Osteoblast (primary cell): ENCODE measurements around the gene TAGAP. TPM values are rescaled to one million over a fixed set of nuclear protein-coding genes. Genes with fewer than 3 reads are reported as not detected.

Source experiments
- DNase-seq: peaks from one replicate; pipeline ENCODE4 v3.0.0; 2011; ENCODE audit warnings: low spot score, mixed read lengths; ENCODE audit not compliant: insufficient read length; ENCODE audit errors: missing footprints
- H2AFZ ChIP-seq: 2 replicates; pipeline ENCODE4 v1.6.0; 2011; ENCODE audit warnings: mild to moderate bottlenecking, low read length
- H3K27ac ChIP-seq: 2 replicates; pipeline ENCODE4 v1.5.1; 2011; ENCODE audit warnings: mild to moderate bottlenecking, low read depth, low read length, moderate library complexity
- H3K27me3 ChIP-seq: 2 replicates; pipeline ENCODE4 v1.6.0; 2012; ENCODE audit warnings: mild to moderate bottlenecking, control low read depth, inconsistent platforms, low read length, moderate library complexity; ENCODE audit not compliant: insufficient read depth
- H3K36me3 ChIP-seq: 2 replicates; pipeline ENCODE4 v1.5.1; 2011; ENCODE audit warnings: mild to moderate bottlenecking, low read length, control low read depth, moderate library complexity; ENCODE audit not compliant: insufficient read depth
- H3K4me1 ChIP-seq: 2 replicates; pipeline ENCODE4 v1.5.1; 2011; ENCODE audit warnings: mild to moderate bottlenecking, low read length, control low read depth, moderate library complexity; ENCODE audit not compliant: insufficient read depth
- H3K4me2 ChIP-seq: 2 replicates; pipeline ENCODE4 v1.6.0; 2011; ENCODE audit warnings: mild to moderate bottlenecking, low read length; ENCODE audit not compliant: insufficient read depth
- H3K4me3 ChIP-seq: fragments of 200-600 bp; sonication (generic); 3 replicates; pipeline ENCODE4 v1.5.1; 2012; ENCODE audit warnings: mild to moderate bottlenecking, low read length, inconsistent platforms; ENCODE audit not compliant: insufficient read depth
- H3K79me2 ChIP-seq: 2 replicates; pipeline ENCODE4 v1.6.0; 2012; ENCODE audit warnings: mild to moderate bottlenecking, low read length, control low read depth, inconsistent platforms; ENCODE audit not compliant: insufficient read depth
- H3K9me3 ChIP-seq: 2 replicates; pipeline ENCODE4 v1.5.1; 2011; ENCODE audit warnings: low read depth, low read length, control low read depth
- H4K20me1 ChIP-seq: 2 replicates; pipeline ENCODE4 v1.6.0; 2012; ENCODE audit warnings: mild to moderate bottlenecking, low read length, control low read depth; ENCODE audit not compliant: insufficient read depth
- CTCF ChIP-seq: IDR thresholded peaks from 2 replicates; pipeline ENCODE4 v1.5.1; 2011; ENCODE audit warnings: mild to moderate bottlenecking, low read depth, low read length, moderate library complexity; ENCODE audit errors: extremely low read depth
- total RNA-seq: library from RNA; depleted of rRNA; stranded (reverse); fragments of >200 nt; gene quantifications from 2 replicates; pipeline ENCODE4 v1.2.3, GENCODE V29; 2012

The TAGAP gene
- total RNA-seq, 1 donor = not detected

- H3K27ac ChIP-seq = no peak overlapping the region
- no peak for TF ChIP-seq CTCF
- H2AFZ ChIP-seq = no peak overlapping the region
- H3K9me3 ChIP-seq = no peaks in the 10 kb centered on the region
- H3K4me1 ChIP-seq = no peaks in the 10 kb centered on the region
- no peaks in the 10 kb centered on the region for H3K79me2 ChIP-seq
- no peaks in the 10 kb centered on the region for H3K36me3 ChIP-seq
- DNase-seq = no peak
- H3K4me3 ChIP-seq = no peak overlapping the region
- peaks cover 16% of the 10 kb centered on the region for H3K27me3 ChIP-seq
- no peak overlapping the region for H3K4me2 ChIP-seq
- no peaks in the 10 kb centered on the region for H4K20me1 ChIP-seq
These were observed 30.1 kb upstream of the TAGAP start for GRCh38 chr6:159074876-159075275.

- Histone ChIP-seq H3K4me1 (no peaks in the 10 kb centered on the region), H3K4me2 (peak overlapping the region; percentile 41), H3K27ac (no peak overlapping the region), H3K36me3 (no peaks in the 10 kb centered on the region), H3K27me3 (peaks cover 16% of the 10 kb centered on the region), H2AFZ (peak overlapping the region; percentile 81), H4K20me1 (no peaks in the 10 kb centered on the region), H3K9me3 (no peaks in the 10 kb centered on the region), H3K79me2 (no peaks in the 10 kb centered on the region), H3K4me3 (peak overlapping the region; percentile 30)
- DNase-seq = no peak
- no peak for TF ChIP-seq CTCF
These were observed 29.4 kb upstream of the TAGAP start for GRCh38 chr6:159074120-159074684.

DNA sequence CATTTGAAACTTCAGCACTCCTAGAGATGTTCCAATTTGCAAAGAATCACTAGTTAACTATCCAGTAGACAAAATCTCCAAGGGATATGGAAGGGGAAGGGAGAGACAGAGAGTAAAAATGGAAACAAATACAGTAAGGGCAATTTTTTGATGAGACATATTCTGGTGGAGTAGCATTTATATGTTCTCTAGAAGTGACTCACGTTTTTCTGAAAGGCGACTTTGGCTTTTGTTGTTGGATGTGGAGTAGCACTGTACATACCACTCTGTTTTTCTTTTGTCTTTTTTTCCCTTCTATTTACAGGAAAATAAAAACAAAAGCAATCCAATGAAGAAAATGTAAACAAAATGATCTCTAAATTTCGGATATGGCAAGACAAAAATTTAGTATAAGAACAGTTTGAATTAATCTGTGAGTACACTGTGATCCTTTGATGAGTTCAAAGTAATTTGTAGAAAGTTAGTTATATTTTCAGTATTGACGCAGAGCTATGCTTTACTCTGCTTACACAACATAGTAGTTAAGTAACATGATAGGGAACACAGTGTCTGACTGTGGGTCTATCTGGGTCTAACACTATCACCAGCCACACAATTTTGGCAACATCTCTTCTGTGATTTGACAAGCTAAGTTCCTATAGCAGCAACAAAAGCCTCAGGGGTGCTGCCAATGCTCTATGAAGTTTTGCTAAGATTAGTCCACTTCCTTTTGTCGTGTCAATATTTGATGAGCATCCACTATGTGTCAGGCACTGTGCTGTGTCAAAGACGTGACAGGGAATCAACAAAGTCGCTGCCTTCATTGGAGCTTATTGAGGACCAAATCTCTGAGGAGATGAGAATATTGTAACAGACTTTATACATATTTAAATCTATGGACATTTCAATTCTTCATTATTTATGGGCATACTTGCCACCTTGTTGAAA lies 27.3 kb upstream of the TAGAP start:
- DNase-seq = no peak
- no peak overlapping the region for H3K27ac ChIP-seq
- no peaks in the 10 kb centered on the region for H4K20me1 ChIP-seq
- TF ChIP-seq CTCF = no peak
- H2AFZ ChIP-seq = no peak overlapping the region
- no peak overlapping the region for H3K4me2 ChIP-seq
- no peaks in the 10 kb centered on the region for H3K9me3 ChIP-seq
- H3K4me3 ChIP-seq = no peak overlapping the region
- peaks cover 17% of the 10 kb centered on the region for H3K27me3 ChIP-seq
- H3K4me1 ChIP-seq = no peaks in the 10 kb centered on the region
- no peaks in the 10 kb centered on the region for H3K36me3 ChIP-seq
- no peaks in the 10 kb centered on the region for H3K79me2 ChIP-seq

DNA sequence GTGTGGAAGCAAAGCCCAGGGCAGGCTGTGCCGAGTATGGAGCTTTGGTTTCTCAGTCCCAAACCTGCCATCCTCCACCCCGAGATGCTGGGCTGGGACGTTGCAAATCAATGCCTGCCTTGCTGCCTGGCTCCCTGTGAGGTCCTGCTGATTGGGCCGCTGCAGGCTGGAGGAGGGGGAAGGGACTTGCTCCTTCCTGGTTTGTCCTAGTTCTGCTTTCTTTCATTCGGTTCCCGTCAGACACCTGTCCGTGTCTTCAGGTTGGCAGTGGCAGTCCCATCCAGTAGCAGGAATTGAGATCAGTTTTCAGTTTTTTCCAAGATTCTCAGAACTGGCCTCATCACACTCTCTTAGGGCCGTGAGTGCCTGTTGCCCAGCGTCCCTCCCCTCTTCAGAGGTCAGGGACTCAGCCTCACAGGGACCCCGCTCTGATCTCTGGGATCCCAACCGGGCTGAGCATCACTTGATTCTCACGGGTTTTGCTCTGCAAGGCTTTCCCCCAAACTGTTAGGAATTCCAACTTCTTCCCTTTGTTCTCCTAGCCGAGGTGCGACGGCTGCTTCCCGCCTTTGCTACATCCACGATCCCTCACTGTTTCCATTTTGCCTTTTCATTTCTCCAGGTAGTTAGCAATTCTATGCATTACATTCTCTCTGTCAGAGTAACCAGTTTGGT lies 24.2 kb upstream of the TAGAP start:
- Histone ChIP-seq H3K4me2 (no peak overlapping the region), H3K9me3 (no peaks in the 10 kb centered on the region), H3K4me3 (no peak overlapping the region), H2AFZ (no peak overlapping the region), H3K27ac (no peak overlapping the region), H3K27me3 (peaks cover 30% of the 10 kb centered on the region), H4K20me1 (no peaks in the 10 kb centered on the region), H3K4me1 (no peaks in the 10 kb centered on the region), H3K79me2 (no peaks in the 10 kb centered on the region), H3K36me3 (no peaks in the 10 kb centered on the region)
- no peak for DNase-seq
- TF ChIP-seq CTCF = no peak
